SKM-1 (cell line): Measurements from ENCODE around the gene ADCY7.
"Not testable (repeated sequence)": the region's sequence is repeated elsewhere in the genome, so short reads cannot be mapped to it uniquely, and the experiment has no call there.

Source experiments
- DNase-seq: peaks from one replicate; lab custom pipeline; 2025; ENCODE audit not compliant: unreplicated experiment; lab: John Stamatoyannopoulos, UW

ADCY7 gene

DNA sequence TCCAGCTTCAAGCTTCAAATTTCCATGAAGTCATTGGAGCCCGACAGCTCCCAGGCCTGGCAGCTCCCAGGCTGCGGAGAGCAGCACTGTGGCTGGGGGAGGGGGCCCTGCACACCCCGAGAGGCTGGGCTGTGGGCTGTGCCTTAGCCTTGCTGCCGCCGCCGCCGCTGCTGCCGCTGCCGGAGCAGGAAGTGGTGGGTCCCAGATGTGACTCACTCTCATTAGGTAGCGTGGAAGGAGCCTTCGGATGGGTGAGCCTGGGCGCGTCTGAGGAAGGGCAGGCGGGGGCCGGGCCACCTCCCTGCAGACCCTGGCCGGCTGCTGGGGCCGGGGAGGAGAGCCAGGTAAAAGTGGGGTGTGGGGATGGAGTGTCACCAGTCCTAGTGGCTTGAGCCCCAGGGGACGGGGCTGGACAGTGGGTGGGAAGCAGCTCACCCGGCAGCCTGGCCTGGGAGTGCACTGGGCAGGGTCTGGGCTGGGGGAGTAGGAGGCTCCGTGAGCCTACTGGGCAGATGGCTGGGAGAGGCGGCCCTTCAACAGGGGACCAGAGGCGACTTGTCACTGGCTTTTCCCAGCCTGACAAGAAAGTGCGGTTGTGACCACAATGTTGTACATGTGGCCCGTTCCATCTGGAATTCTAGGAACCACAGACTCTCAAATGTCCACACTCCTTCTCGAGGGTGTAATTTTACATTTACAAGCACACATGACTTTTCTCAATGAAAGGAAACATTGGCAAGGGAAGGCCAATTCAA is at the start of gene ADCY7:
ADCY7 (plus strand) TSS at position 215 of the 755 bp plus-strand sequence. CDS start 21,629 bp downstream, outside the sequence.
- DNase-seq, result peak; percentile 82

DNA sequence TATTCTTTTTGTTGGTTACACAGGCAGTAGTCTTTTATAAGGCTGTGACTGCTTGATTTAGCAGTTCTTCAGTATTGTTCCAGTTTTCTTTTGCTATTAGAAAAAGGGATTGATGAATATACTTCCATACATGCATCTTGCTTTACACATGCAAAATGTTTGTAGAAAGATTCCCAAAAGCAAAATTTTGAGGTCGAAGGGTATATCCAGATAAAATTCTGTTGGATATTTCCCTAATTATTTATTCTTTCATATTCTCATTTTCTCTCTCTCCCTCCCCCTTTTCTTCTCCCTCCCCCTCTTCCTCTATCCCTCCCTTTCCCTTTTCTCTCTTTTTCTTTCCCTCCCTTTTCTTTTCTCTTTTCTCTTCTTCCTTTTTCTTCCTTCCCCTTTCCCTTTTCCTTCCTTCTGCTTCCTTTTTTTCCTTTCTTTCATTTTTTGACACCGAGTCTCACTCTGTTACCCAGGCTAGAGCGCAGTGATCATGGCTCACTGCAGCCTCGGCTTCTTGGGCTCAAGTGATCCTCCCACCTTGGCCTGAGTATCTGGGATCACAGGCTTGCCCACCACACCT is 46.9 kb upstream of the ADCY7 start:
- no peak for DNase-seq

GRCh38 chr16:50224286-50224685 is 42.1 kb upstream of the ADCY7 start:
- DNase-seq, result no peak

DNA sequence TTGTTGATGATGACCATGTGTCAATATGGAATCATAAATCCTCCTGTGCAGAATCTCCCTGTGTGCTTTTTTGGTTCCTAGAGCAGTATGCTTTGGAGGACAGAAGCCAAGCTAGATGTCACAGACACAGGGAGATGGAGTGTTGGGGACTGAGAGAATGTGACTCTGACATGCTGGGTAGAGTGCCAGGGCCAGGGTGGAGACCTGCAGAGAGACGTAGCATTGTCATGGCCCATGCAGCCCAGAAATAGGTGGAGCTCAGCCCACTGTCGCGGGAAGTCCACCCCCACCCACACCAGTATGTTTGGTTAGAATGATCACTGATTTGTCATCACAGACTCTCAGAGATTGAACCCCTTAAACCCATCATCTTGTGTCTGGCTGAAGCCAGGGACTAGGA is 39.2 kb upstream of the ADCY7 start:
- no peak for DNase-seq

GRCh38 chr16:50227665-50228064 is 38.7 kb upstream of the ADCY7 start:
- DNase-seq, result no peak

GRCh38 chr16:50228364-50228868 is 37.9 kb upstream of the ADCY7 start:
- no peak for DNase-seq

DNA sequence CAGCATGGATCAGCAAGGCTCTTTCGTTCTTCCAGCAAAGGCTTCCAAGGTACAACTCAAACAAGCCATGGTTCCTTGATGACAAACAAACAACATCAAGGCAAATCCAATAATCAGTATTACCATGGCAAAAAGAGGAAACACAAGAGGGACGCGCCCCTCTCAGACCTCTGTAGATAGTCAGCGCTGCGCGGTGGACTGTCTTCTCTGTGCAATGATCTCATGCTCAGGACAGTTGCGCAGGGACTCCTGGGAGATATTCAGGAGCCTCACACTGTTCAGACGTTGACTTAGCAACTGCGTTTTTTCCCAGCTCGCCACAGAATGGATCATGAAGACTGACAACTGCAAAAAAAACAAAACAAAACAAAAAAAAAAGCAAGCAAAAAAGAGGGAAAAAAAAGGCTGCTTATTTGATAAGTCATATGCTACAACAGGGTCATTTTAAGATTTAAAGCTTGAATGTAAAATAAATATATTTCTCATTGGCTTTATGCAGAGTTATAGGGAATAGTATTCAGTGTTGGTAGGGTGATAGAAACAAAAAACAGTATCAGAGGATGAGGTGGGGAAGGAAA is 37.1 kb upstream of the ADCY7 start:
- DNase-seq, result no peak

DNA sequence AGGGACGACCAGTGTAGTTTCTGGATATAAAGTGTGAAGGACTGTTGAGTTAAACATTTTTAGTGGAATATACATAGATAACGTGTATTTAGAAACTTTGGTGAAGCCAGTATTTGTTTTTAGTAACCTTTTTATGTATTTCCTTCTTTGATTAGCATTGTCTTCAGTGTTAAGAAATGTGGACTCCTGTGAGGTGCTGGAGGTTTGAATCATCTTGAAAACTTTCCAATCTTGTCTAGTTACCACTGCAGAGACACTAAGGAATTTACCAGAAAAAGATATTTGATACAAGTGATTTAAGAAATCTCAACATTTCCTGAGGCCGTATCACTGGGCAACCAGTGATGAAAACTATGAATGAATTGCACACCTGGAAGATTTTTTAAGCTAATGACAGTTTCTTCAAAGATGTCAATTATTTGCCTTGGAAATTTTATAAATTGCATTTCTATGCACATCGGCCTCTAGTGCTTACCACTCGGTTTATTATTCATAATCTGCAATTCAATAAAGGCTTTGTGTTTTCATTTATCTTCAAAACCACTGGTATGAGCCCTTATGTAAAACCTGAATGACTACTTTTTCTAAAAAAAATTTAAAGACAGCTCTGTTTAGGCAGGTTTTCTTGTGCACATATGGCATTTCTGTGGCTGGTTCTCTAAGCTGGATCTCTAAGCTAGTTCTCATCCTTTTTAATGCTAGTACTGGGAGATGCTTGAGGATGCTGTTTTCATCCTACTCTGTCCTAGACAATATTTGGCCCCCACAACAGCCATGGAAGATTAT is 31.4 kb upstream of the ADCY7 start:
- no peak for DNase-seq

- DNase-seq, result no peak
Observed at GRCh38 chr16:50235581-50235980, 30.8 kb upstream of the ADCY7 start.

- no peak for DNase-seq
Observed at GRCh38 chr16:50238314-50238713, 28.0 kb upstream of the ADCY7 start.

DNA sequence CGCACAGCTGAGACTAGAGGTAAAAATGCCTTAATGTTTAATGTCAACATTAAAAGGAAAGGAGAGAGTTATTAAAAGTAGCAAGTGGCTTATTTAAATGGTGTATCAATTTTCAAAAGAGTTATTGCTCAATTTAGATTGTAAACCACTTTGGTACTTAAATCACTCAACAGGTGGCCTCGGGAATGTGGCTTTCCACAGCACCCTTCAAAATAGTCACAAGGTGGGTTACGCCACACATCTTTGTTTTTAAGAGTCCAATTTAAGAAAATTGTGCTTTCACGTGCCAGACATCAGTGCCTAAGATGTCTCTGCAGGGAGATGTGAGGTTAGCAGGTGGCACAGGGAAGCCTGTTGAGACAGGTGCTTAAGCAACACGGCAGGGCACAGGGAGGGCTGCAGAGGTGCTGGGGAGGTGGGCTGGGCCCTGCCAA is 27.5 kb upstream of the ADCY7 start:
- no peak for DNase-seq

- DNase-seq, result not testable (repeated sequence)
Observed at GRCh38 chr16:50243024-50243423, 23.3 kb upstream of the ADCY7 start.

DNA sequence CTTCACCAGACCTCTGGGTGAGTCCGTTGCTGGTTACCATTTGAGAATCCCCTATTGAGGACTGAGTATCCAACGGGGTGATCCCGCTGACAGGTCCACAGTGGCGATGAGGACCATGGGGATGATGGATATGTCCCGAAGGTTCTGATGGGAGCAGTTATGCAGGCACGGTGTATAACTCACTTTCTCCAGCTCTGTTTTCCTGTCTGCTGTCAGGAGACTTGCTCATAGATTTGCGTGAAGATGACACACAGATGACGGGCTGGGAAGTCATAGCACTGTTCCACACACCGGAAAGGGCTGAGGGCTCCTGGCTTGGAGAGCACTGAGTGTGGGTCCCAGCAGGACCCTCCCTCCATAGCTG is 22.2 kb upstream of the ADCY7 start:
- DNase-seq, result no peak

- no peak for DNase-seq
Observed at GRCh38 chr16:50244504-50245416, 21.6 kb upstream of the ADCY7 start.

- DNase-seq, result no peak
Observed at GRCh38 chr16:50245417-50246298, 20.7 kb upstream of the ADCY7 start.

DNA sequence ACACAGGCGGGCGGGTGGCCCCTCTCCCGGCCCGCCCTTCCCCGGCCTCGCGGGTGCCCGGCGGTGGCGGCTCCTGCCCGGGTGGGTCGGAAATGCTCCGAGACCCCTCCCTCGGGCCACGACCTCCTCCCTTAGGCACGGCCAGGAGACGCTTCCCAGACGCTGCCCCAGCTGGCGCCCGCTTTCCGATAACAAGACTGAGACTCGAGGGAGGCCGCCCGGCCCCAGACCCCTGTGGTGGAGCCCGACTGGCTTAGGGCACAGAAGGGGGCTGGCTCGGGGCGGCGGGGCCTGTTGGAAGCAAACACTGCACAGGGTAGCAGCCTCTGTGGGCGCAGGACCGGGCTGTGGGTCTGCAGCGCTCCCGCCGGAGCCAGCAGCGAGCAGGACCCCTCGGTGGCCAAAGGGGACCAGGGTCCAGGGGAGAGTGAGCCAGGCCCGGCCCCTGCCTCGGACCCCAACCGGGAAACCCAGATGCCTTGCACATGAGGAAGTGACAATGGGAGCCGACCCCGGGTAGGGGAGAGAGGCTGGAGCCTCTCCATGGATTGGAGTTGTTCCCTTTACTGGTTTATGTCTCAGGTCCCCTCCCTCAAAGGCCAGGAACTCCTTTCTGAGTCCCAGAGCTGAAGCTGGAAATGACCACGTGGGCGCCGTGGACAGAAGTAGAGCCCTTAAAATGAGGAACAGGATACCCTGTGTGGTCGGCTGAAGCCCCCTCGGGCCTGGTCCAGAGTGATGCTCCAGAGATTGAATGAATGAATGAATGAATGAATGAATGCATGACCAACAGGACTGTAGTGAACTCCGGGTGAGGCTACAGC is 19.8 kb upstream of the ADCY7 start:
- no peak for DNase-seq

DNA sequence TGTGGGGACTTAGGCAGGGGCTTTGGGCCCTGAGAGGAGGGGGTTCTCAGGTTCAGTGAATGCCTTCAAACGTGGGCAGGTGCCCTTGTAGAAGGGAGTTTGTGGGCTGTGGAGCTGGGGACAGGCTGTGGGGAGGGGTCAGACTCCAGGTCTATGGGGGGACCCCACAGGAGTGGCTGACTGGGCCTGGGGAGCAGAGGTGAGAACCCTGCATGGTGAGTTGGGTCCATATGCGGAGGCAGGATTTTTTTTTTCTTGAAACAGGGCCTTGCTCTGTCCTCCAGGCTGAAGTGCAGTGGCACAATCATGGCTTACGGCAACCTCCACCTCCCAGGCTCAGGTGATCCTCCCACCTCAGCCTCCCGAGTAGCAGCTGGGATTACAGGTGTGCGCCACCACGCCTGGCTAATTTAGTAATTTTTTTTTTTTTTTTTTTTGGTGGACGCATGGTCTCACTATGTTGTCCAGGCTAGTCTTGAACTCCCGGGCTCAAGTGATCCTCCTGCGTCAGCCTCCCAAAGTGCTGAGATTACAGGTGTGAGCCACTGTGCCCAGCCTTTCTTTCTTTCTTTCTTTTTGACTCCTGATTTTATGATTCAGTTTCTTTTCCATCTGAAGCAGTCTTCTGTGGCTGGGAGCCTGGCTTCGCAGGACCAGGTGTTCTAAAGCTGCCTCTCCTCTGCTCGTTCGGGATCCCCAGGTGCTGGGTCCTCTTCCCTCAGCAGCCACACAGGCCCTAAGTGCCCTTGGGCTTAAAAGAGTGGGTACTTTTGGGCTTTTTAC is 19.0 kb upstream of the ADCY7 start:
- DNase-seq, result no peak
